ENCODE measurements around the gene RFX2.
"Not testable (repeated sequence)": the region's sequence is repeated elsewhere in the genome, so short reads cannot be mapped to it uniquely, and the experiment has no call there.

RFX2 gene

GRCh38 chr19:6073858-6074708, 36.2 kb downstream of the RFX2 start:
- no peak for DNase-seq

DNA sequence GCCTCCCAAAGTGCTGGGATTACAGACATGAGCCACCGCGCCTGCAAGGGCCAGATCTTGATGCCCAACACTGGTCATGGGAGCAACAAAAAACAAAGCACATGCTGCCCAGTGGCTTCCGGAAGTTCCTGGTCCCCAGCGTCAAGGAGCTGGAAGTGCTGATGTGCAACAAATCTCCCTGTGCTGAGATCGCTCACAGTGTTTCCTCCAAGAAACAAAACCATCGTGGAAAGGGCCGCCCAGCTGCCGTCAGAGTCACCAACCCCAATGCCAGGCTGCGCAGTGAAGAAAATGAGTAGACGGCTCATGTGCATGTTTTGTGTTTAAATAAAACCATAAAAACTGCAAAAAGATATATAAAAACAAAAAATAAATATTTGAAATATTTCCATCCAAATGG, 37.1 kb downstream of the RFX2 start:
- DNase-seq: not testable (repeated sequence)

DNA sequence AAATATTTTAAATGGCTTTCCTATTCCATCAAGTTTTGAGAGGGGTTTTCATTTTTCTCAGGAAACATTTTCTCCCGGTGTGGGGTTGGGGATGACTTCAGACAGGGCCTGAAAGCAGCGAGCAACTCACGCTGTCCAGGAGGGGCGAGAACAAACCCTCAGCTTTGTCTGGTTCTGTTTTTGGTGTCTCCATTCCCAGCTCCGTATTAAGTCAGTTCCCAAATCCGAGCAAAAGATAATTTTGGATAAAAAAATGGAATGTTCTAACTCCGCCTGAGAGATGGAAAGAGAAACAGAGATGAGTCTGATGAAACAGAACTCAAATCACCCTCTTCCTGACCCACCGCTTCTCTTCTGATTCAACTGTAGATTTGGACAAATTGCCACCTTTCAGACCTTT, 38.4 kb downstream of the RFX2 start:
- DNase-seq: no peak

DNA sequence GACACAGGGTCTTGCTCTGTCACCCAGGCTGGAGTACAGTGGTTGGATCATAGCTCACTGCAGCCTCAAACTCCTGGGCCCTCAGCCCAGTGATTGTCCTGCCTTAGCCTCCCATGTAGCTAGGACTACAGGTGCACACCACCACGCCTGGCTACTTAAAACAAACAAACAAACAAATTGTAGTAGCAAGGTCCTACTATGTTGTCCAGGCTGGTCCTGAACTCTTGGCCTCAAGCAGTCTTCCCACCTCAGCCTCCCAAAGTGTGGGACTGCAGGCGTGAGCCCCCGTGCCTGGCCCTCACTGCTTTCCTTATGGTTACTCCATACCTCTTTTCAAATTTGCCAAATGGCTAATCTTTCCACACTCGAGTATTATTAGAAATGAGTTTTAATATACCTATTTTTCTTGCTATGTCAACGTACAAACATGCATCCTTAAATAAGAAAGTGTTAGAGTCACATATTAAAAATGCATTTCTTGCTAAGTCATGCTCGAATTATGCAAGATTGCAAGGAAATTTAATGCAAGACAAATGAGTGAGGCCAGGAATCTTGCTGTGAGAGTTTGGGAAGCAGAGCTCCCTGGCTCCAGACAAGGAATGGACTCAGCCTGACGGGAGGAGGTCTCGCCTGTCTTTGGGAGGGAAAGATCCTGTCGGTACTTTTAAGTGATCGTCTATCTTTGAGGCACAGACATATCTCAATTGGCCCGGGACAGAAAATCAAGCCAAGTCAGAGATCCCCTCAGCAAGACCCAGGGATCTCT, 39.4 kb downstream of the RFX2 start:
- no peak for DNase-seq

- DNase-seq: no peak
Measured at GRCh38 chr19:6070207-6070681, 40.1 kb downstream of the RFX2 start.

DNA sequence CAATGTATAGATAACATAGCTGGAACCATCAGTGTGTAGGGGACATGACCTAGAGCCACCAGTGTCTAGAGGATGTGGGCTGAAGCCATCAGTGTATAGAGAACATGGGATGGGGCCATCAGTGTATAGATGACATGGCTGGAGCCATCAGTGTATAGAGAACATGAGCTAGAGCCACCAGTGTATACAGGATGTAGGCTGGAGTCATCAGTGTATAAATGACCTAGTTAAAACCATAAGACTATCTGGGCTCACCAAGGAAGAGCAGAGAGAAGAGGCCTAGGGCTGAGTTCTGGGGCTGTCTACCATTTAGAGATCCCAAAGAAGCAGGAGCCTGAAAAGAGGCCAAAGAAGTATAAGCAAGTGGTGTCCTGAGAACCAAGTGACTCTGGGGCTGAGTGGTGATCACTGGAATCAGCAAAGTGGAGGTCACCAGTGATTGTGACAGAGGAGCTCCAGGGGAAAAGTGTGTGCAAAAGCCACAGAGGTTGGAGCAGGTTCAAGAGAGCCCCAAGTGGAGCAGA, 41.0 kb downstream of the RFX2 start:
- no peak for DNase-seq

- DNase-seq: no peak
Measured at GRCh38 chr19:6068711-6069110, 41.6 kb downstream of the RFX2 start.

- no peak for DNase-seq
Measured at GRCh38 chr19:6067975-6068374, 42.3 kb downstream of the RFX2 start.

GRCh38 chr19:6066661-6067646, 43.3 kb downstream of the RFX2 start:
- peak; percentile 83 for DNase-seq

DNA sequence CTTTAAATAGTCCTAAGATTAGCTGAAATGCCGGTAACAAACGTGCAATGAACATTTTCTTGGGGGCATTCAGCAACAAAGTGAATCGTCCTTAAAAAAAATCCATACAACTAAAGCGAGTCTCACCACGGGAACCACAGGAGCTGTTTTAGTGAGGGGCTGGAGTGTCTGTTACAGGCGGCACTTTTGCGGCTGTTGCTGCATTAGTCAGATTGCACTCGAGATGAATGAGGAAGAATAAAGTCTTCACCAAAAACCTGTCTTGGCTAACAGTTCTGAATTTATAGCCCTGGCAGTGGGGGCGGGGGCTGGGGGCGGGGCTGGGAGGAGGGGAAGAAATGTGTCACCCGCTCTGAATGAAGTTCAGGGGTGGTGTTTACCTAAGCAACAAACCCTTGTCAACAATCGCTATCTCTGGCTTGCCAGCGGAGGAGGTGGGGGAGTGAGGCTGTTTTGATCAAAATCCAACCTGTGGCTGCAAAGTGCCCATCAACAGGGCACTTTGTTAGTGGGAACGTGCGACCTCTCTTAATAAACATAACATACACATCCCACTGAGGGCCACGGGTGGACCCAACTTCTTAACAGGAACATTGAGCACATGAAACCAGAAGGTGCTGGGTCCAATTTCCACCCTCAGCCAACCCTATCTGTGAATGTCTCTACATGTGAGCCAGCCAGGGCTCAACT, 44.5 kb downstream of the RFX2 start:
- no peak for DNase-seq

DNA sequence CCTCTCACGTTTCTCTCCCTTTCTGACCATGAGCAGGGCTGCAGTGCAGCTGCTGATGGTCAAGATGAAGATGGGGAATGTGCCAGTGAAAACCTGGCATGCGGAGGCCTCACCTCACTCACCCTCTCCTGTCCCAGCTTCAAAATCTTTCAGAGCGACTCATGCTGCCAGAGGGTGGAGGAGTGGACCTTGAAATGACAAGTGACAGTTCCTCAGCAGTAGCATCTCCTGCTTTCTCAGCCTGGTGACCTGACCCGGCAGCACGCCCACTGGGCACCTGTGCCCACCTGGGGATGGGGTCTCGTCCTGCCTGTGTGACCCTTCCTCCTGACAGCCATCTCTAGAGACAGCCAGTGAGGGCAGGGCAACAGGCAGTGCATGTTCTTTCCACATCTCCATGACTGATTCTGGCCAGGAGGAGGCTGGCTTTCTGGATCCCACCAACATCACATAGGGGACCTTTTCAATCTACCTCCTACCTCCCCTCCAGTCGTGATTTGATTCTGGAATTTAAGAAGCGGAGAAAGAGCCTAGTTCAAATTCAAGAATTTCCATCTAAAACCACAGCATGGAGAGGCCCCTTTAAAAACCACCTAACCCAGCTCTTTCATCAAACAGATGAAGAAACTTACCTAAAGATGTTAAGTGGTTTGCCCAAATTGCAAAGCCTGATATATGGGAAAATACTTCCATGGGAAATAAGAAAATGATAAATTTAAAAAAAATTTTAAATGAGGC, 45.8 kb downstream of the RFX2 start:
- no peak for DNase-seq

DNA sequence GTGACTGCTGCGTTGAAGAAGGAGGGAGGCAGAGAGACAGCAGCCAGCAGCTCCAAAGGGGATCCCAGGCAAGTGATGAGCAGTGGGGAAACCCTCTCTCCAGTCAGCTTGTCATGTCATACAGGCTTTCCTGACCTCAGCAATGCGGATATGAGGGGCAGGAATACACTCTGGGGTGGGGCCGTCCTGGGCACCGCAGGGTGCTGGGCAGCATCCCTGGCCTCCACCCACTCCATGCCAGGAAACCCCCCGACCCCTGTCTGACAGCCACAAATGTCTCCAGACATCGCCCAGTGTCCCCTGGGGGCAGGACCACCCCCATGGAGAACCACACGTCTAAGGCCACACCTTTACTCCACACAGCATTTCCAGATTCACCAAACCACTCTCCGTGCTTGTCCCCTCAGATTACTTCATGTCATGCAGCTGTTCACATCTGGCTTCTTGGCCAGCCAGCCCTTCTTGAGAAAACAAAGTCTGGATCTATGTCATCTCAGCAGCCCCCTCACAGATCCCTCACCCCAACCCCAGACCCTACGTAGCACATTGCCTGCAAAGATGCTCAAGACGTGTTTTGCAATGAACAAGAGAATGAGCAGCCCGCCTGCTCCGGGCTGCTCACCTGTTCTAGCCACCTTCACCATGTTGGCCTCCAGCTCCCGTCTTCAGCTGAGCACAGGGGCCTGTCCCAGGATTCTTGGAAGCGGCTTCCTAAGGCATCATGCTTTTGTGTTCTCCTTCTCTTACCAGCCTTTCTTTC, 46.5 kb downstream of the RFX2 start:
- no peak for DNase-seq

DNA sequence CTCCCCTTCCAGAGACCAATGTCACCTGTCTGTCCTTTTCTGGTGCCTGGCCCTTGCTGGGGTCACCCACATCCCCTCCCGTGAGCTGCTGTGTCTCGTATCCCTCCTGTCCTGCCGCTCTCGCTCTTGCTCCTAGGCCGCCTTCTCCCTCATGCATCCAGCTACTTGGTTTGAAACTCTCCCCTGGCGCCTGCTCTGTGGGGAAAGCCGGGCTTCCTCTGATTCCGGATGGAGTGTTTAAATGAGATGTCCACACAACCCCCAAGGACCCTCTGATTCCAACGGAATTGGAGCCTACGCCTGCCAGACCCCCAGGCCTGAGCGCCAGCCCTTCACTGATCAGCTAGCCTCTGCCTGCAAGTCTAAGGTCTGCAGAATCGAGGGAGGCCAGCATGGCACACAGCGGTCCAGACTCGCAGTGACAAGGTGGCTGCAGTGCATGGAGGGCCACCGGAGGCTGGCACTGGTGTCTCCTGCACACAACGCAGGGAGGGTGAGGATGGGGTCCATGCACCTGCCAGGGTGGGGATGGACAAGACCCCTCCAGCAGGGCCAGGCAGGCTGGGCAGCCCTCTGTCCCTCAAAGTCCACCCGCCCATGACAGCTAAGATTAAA, 47.2 kb downstream of the RFX2 start:
- DNase-seq: no peak

DNA sequence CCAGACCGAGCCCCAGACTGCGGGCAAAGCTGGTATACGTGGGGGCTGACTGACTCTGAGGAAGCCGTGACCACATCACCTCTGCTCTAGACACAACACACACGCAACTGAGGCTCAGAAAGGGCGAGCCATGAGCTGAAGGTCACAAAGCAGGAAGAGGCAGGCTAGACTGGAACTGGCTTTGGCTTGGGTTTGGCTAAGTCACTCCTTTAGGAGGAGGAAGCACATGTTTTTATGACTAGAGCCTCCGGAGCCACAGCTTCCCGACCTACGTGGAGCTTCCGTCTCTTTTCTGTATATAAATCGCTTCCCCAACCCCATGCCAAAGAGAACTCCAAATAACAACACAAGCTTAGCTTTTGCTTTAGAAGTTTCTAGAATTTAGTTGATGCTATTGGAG, 48.0 kb downstream of the RFX2 start:
- DNase-seq: no peak

- no peak for DNase-seq
Measured at GRCh38 chr19:6061376-6062130, 48.7 kb downstream of the RFX2 start.

DNA sequence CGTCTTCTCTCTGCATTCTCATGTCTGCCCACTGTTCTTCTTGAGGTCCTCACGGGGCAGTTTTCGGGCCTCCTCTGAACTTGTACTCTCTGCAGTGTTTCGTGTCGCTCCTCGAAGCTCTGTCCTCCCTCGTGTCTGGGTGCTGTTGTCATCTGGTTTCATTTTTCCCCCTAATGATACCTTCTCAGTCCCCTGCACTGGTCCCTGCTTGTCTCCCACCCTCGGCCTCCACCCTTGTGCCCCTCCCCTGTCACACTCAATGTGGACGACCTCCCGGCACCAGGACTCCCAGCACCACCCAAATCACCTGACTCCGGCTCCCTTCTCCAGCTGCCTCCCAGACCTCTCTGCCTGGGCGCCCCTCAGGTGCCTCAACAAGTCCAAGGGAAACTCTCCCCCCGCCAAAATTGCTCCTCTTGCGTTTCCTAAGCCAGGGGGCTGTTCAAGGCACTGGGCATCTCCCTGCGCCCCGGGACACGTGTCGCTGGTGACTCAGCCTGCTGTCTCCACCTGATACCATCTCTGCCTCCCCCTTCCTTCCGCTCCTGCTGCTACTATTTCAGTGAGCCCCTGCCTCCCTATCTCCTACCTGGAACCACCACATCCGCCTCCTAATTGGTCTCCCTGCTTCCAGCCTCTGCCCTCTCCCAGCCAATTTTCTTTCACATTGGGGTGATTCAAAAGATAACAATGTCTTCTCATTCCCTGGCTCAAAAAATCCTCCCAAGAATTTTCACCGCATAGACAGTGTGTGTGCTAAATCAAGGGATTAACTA, 49.5 kb downstream of the RFX2 start:
- DNase-seq: no peak

DNA sequence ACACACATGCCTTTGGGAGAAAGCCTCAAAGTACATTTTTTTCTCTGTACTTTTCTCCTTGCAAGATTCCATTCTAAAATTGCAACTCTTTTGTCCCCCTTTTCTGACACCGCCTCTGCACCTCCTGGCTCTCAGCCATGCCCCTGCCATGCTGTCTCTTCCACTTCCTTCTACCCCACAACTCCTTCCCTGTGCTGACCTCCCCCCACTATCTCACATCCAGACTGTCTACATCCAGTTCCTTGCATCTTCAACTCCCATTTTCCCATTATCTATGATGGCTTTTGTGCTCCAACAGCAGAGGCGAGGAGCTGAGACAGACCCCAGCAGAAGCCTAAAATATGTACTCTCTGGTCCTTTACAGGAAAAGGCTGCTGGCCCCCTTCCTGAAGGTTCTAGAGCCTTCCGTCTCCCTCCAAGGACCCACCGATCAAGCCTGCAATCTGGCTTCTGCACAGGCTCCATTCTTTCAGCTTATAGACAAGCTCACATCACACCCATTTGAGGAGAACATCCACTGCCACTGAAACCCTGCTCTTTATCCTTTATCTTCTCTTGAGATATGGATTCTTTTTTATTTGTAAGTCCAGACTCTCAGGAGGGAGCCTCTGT, 50.2 kb downstream of the RFX2 start:
- DNase-seq: no peak

DNA sequence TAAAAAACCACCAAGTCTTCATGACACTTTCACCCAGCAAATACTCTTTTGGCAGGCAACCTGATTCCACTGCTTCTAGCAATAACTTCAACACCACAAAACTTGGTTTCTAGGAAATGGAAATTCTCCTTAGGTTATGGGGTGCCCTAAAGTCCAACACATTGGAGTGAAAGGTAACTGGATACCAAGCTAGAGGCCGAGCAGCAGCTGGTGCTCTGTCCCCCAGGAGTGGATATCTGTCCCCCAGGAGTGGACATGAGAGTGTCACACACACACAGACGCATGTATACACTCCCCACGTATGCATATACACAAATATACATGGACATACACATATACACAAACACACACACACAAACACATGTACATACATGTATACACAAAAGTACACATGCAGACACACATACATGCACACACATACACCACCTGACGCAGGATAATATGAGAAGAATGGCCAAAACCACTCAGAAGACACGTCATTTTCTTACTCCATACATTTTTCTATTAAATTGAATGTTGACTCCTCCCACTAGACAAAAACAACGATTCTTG, 50.8 kb downstream of the RFX2 start:
- no peak for DNase-seq
